NCI-H1105 treated with DMSO at 0.1 percent for 48 hours (cell line): ENCODE measurements around the gene GTF2IRD1.
"Not testable (repeated sequence)": the region's sequence is repeated elsewhere in the genome, so short reads cannot be mapped to it uniquely, and the experiment has no call there.

Experiments used
- DNase-seq: peaks from one replicate; lab custom pipeline; 2025; lab: John Stamatoyannopoulos, UW

Gene GTF2IRD1

DNA sequence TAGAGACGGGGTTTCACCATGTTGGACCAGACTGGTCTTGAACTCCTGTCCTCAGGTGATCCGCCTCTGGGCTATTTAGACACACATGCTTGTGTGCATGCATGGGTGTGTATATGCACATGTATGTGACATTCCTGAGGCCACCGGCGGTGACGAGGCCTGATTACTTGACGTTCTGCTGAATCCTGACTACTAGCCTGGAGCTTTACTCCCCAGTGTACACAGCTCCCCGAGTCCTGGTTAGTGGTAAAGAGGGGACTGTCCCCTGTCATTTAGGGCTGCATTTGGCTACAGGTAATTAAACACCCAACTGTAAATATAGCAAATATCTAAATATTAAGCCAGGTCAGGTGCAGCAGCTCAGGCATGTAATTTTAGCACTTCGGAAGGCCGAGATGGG lies 14.2 kb downstream of the GTF2IRD1 start:
- no peak for DNase-seq

DNA sequence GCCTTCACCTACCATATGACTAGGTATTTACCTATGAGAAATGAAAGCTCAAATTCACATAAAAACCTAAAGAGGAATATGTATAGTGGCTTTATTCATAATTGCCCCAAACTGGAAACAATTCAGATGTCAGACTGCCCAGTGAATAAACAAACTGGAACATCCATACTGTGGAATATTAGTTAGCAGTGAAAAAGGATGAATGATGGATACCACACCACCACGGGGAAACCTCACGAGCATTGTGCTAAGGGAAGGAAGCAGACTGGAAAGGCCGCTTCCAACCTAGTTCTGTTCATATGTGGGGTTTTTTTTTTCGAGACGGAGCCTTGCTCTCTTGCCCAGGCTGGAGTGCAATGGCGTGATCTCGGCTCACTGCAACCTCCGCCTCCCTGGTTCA lies 16.8 kb downstream of the GTF2IRD1 start:
- no peak for DNase-seq

DNA sequence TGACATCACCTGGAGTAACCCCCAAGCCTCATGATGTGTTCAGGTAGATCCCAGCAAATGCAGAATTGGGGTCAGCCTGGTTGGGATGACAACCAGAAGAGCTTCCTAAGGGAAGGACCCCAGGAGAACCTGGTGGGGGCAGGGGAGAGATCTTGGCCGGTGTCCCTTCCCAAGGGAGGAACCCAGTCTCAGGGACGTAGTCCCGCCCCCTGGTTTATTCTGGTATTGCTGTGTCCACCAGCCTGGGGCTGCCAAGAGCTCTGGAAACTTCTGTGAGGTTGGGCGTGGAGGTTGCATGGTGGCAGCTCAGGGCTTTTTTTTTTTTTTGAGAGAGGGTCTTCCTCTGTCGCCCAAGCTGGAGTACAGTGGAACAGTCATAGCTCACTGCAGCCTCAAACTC lies 19.4 kb downstream of the GTF2IRD1 start:
- no peak for DNase-seq

DNA sequence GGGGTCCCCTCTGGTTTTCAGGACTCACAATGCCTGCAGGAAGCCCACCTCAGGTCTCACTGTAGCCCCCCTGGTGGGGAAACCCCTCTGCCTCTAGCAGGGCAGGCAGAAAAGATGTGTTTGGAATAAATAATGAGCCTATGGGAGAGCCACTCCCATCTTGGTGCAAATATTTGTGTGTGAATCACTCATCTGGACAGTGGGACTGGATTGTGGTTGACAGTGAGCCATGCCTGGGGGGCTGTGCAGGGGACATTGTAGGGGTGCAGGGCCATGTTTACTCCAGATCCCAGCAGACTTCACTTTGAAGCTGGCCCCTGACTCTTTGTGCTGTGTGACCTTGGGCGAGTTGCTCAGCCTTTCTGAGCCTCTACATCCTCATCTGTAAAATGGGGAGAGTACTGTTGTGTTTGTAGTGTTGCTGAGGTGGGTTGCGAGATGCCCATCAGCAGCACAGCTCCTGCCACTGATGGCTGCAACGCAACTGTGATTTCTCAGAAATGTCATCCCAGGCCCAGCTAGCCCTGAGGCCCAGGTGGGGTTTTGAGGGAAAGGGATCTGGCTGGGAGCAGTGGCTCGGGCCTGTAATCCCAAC lies 20.7 kb downstream of the GTF2IRD1 start:
- no peak for DNase-seq

DNA sequence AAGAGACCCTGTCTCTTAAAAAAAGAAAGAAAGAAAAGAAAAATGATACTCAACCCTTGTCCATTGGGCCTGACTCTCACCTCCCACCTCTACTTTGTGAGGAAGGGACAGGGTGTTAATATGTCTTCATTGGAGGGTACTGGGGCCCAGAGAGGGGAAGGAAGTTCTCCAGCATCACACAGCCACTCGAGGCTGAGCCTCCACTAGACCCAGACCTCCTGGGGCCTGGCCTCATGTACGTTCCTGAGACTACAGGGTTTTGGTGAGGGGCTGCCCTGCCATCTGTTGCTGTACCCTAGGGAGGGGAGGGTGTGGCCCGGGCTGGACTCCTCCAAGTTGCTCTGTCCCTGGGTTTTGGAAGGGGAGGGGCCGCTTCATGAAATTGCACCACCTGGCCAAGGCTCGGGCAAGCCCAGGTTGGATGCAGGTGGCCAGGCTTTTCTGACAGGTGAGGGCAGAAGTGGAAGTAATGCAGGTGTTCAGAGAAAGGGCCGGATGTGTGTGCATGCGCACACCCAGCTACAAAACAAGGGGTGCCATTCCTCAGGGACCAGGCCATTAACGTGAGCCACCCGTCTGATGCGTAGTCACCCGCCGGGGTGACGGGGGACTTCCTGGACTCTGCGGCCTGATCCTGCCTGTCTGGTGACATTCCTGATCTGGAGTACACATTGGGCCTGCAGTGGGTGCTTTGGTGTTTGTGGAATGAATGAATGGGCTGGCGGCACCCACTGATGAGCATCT lies 21.7 kb downstream of the GTF2IRD1 start:
- peak; percentile 80 for DNase-seq

DNA sequence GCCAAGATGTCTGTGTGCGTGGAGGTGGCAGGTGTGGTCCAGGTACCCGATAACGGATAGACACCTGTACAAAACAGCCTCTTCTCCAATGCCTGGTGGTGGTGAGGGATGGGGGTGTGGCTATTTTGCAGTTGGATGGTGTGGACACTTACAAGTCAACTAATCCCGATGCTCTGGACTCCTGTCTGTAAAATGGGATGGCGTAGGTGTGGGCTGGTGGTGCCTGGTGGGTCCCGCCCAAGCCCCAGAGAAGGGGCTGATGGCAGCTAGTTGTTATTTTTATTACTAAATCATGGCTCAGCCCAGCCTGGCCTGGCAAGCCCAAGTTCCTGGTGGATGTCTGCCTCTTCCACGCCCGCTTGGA lies 22.3 kb downstream of the GTF2IRD1 start:
- peak; percentile 79 for DNase-seq

DNA sequence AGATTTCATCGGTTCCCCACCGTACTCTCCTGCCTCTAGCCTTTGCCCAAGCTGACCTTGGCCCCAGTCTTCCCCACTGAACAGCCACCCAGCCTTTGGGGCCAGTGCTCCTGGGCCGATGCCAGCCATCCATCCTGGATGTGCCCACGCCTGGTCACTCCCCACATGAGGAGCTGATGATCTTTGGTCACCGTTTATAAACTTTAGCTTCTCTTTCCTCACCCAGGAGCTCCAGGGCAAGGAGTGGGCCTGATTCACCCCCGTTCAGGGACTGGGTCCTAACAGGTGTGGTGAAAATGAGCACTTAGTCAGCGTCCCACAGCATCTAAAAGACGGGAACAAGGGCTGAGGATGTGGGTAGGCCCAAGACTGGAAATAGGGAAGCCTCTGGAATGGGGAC lies 22.9 kb downstream of the GTF2IRD1 start:
- DNase-seq = no peak

DNA sequence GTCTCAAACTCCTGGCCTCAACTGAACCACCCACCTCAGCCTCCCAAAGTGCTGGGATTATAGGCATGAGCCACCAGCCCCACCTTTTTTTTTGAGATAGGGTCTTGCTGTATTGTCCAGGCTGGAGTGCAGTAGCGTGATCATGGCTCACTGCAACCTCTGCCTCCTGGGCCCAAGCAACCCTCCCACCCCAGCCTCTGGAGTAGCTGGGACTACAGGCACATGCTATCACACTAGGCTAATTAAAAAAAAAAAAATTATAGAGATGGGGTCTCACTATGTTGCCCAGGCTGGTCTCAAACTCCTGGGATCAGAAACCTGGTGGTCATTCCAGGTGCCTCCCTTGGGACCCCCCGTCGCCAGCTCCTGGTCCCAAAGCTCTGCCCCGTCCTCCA lies 25.0 kb downstream of the GTF2IRD1 start:
- no peak for DNase-seq

DNA sequence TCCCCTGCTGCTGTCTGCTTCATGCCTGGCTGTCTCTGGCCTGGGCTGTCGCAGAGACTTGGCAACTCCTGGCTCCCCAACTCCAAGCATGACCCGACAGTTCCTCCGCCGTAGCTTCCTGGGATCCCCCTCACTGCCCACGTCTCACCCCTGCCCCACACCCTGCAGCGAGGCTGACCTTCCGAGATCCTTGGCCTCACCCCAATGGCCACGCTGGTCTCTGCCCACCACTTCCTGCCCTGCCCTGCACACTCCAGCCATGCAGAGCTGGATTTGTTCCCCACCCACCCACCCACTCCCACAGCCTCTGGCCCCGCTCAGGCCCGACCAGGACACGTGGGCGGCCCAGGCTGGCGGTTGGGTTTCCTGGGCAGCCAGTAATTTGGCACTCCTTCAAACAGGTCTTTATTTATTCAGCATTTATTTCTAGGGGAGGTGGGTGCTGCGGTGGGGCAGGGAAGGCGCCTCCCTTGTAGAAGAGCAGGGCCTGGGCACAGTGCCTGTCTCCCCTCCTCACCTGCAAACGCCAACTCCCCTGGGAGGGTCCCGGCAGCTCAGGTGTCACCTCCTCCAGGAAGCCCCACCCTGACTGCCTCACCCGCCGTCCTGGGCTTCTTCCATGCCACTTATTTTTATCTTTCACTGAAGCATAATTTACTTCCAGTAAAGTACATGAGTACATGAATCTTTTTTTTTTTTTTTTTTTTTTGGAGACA lies 25.5 kb downstream of the GTF2IRD1 start:
- peak; percentile 63 for DNase-seq

DNA sequence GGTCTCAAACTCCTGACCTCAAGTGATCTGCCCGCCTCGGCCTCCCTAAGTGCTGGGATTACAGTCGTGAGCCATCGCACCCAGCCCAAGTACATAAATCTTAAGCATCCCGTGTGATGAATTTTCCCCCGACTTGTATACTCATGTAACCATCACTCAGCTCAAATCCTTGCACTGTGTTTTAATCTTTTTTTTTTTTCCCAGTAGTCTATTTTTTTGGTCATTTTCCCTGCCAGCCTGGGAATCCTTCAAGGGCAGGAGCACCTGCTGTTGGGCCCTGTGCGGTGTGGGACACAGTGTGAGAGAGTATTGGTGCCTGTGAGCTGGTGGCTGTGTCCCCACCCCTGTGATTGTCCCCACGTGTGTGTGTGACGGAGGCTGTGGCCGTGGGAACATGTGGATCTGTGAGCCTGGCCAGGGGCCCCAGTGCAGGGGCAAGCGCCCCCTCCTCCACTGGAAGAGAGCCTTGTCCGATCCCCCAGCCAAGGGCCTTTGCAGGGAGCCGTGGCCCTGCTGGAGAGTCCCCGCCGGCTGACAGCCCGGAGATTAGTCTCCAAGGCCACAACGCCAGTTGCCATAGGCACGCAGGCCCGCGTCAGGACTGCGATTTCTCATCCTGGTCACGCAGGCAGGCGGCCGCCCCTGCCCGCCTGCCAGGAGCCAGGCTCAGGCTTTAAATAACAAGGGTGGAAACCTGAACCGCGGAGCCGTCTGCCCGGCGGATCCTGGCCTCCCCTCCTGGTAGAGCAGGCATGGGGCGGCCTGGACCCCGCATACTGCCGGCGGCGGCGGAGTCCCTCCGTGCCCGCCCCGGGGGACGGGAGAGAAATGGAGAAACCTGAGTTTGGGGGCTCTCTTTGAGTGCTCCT lies 26.5 kb downstream of the GTF2IRD1 start:
- DNase-seq = no peak

DNA sequence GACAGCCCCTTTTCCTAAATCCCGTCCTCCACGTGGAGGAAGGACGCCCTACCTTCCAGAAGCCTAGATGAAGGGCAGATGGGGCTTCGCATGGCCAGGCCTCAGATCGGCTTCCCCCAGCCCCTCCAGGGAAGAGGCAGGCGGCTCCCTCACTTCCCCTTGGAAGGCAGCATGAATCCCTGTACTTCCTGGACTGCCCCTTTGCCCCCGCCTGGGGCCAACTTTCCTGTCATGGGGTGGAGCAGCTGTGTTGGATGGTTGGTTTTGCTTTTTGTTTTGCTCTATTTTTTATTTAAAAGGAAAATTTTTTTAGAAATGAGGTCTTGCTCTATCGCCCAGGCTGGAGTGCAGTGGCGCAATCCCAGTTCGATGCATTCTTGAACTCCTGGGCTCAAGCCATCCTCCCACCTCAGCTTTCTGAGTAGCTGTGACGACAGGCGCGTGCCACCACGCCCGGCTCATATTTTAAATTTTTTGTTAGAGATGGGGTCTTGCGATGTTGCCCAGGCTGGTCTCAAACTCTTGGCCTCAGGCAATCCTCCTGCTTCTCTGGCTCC lies 27.2 kb downstream of the GTF2IRD1 start:
- DNase-seq = no peak

DNA sequence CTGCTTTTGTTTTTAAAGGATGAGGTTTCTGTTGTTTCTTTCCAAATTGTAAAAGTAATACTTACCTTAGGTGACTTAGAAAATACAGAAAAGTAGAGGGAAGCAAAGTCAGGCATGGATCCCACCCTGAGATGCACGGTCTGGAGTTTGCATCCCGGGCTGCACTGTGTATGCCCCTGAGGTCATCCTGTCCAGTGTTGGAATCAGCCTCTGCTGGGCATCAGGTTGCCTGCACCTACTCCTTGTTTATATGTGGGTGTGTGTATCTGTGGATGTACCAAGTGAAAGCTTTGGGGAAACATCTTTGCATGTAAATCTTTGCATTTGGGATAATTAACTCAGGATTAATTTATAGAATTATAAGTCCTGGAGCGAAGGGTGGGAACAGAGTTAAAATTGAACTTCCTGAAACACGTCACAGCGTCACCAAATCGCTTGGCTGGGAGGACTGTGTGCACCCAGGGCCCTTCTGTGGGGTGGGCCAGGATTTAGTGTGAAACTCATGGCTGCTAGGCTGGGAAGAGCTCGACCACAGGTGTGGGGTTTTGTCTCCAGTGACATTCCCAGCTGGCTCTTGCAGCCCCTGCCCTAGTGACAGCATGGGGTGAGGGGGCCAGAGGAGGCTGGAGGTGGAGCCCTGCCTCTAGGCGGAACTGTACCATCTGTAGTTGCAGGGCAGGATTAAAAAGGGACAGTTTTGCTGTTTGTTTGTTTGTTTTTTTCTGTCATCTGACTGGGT lies 27.9 kb downstream of the GTF2IRD1 start:
- DNase-seq = no peak

DNA sequence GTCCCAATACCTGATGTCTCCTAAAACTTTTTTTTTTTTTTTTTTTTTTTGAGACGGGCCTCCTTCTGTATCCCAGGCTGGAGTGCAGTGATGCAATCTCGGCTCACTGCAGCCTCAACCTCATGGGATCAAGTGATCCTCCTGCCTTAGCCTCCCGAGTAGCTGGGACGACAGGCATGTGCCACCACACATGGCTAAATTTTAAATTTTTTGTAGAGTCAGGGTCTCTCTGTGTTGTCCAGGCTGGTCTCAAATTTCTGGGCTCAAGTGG lies 28.4 kb downstream of the GTF2IRD1 start:
- no peak for DNase-seq

DNA sequence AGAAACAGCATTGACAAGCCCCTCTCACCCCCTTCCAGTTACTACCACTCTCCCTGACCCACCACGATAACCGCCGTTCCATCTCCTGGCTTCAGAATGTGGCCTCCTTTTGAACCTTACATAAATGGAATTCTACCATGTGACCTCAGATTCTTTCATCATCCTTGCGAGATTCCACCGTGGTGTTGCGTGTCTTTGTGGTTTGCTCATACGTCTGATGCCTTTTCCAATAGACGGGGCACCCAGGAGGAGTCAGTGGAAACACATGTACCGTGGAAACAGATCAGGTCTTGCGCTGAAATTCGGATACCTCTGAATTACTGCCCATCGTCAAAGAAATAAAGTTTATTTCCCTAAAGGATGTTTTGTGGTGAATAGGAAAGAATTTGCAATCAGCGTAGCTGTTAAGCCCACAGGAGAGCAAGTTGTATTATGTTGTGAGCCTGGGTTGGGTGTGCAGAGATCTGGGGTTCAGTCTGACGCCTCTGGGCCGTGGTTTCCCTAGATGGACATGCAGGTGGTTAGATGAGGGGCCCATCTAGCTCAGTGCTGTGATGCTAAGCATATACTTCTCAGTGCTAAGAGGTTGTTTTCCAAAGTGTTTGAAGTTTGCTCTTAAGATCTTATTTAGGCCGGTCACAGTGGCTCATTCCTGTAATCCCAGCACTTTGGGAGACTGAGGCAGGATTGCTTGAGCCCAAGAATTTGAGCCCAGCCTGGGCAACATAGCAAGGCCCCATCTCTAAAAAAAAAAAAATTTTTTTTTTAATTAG lies 29.1 kb downstream of the GTF2IRD1 start:
- no peak for DNase-seq

DNA sequence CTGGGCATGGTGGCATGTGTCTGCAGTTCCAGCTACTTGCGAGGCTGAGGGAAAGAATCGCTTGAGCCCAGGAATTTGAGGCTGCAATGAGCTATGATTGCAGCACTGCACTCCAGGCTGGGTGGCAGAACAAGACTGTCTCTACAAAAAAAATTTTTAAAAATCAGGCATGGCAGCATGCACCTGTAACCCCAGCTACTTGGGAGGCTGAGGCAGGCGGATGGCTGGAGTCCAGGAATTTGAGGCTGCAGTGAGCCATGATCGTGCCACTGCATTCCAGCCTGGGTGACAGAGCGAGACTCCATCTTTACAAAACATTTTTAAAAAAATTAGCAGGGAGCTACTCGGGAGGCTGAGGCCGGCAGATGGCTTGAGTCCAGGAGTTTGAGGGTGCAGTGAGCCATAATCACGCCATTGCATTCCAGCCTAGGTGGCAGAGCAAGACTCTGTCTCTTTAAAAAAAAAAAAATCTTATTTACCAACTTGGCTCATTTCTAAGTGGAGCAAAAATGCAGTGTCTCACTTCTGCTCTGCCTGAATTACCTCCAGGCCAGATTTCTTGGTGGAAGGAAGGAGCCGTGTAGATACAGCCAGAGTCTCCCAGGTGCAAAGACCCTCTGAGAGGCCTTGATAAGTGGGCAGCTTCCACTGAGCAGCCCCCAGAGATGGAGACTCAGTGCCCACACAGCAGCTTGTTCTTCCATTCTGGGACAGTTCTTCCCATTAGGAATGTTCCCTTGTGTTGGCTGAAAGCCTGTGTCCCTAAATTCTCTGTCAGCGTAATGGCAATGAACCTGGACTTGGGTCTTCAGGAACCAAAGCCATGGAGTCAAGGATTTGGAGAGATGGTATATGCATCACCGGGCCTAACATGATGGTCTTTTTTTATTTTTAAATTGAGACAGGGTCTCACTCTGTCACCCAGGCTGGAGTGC lies 30.0 kb downstream of the GTF2IRD1 start:
- peak; percentile 22 for DNase-seq

DNA sequence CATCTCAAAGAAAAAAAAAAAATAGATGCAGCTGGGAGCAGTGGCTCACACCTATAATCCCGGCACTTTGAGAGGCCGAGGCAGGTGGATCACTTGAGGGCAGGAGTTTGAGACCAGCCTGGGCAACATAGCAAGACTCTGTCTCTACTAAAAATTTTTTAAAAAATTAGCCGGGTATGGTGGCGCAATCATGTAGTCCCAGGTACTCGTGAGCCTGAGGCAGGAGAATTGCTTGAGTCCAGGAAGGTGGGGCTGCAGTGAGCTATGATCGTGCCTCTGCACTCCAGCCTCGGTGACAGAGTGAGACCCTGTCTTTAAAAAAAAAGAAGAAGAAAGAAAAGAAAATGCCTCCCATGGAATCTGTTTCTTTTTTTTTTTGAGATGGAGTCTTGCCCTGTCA lies 31.9 kb downstream of the GTF2IRD1 start:
- no peak for DNase-seq

DNA sequence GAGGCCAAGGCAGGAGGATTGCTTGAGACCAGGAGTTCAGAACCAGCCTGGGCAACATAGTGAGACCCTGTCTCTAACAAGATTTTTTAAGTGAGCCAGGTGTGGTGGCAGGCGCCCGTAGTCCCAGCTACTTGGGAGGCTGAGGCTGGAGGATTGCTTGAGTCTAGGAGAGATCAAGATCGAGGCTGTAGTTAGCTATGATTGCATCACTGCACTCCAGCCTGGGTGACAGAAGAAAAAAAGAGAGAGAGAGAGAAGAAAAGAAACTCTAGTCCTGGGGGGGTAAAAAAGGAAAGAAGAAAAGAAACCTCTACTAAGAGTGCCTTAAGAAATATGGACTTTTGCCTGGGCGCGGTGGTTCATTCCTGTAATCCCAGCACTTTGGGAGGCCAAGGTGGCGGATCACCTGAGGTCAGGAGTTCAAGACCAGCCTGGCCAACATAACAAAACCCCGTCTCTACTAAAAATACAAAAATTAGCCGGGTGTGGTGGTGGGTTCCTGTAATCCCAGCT lies 34.9 kb downstream of the GTF2IRD1 start:
- not testable (repeated sequence) for DNase-seq

DNA sequence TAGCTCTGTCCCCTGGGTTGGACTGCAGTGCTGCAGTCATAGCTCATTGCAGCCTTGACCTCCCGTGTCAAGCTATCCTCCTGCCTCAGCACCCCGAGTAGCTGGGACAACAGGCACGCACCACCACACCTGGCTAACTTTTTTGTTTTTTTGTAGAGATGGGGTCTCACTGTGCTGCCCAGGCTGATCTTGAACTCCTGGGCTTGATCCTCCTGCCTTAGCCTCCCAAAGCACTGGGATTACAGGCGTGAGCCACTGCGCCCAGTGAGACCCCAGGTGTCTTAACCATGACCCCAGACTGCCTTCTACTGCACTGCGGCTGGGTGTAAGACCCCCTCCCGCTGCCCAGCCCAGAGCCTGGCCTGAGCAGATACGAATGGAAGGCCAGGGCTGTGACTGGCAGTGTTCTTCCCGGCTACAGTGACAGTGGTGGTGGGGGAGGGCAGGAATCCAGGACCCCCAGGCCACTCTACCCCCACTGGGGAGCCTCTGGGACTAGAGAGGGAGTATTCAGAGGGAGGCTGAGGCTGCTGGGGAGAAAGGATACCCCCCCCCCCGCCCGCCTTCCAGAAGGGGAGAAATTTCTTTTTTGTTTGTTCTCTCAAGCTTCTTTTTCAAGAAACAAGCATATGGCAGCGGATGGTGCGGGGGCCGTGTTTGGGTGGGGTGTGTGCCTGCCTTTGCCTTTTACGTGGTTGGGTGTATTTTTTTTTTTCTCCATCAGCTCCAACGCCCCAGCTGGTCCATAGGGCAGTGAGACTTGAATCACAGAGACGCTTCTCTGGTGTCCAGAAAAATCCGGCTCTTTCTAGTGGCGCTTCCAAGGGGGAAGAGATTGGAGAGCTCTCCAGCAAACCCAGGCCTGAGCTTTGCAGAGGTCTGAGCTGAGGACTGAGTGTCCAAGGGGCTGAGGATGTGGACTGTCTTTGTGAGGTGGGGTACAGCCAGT lies 36.6 kb downstream of the GTF2IRD1 start:
- no peak for DNase-seq
